H1 (cell line): ENCODE measurements around the gene SLC3A2. TPM values are rescaled to one million over a fixed set of nuclear protein-coding genes. Genes with fewer than 3 reads are reported as not detected.
"Not testable (repeated sequence)": the region's sequence is repeated elsewhere in the genome, so short reads cannot be mapped to it uniquely, and the experiment has no call there.

Experiments
- CTCF ChIA-PET: fragments of 300-600 bp; sonication (Branson Sonifier 250); formaldehyde crosslinking; loops from one replicate; lab custom pipeline; 2021; ENCODE audit not compliant: partially characterized antibody; lab: Charles Lee
- POLR2A ChIA-PET: fragments of 300-600 bp; sonication (Branson Sonifier 250); formaldehyde crosslinking; loops from one replicate; lab custom pipeline; 2021; ENCODE audit warnings: inconsistent platforms; ENCODE audit not compliant: partially characterized antibody; lab: Charles Lee
- DNase-seq, 2 experiments: peaks; one replicate each; pipeline versions ENCODE4 v3.0.0 to v3.0.0-alpha.2; 2010 to 2022; ENCODE audit warnings: low spot score in 2 of 2, low read depth in 1 of 2, mixed read lengths in 1 of 2
- FAIRE-seq: peaks from 2 replicates; lab custom pipeline; 2011; peaks lifted over from hg19 to GRCh38; lab: Jason Lieb, UNC
- H2AFZ ChIP-seq: 2 replicates; pipeline ENCODE4 v1.8.1; 2012; ENCODE audit warnings: low read length, inconsistent platforms
- H2AK5ac ChIP-seq: 2 replicates; pipeline ENCODE4 v1.6.1; 2013; ENCODE audit warnings: low read depth, low read length
- H2BK120ac ChIP-seq: replicated peaks from 2 replicates; pipeline ENCODE3; 2013; ENCODE audit warnings: low read depth, low read length, inconsistent platforms
- H2BK12ac ChIP-seq: 2 replicates; pipeline ENCODE4 v1.6.1; 2013; ENCODE audit warnings: low read depth, low read length
- H2BK15ac ChIP-seq: 2 replicates; pipeline ENCODE4 v1.6.1; 2013; ENCODE audit warnings: low read length
- H2BK20ac ChIP-seq: 2 replicates; pipeline ENCODE4 v1.6.1; 2013; ENCODE audit warnings: low read length
- H2BK5ac ChIP-seq: 2 replicates; pipeline ENCODE4 v1.6.1; 2013; ENCODE audit warnings: low read depth, low read length
- H3K14ac ChIP-seq: 2 replicates; pipeline ENCODE4 v1.6.1; 2013; ENCODE audit warnings: inconsistent platforms; ENCODE audit not compliant: insufficient read length
- H3K18ac ChIP-seq: 2 replicates; pipeline ENCODE4 v1.6.1; 2013; ENCODE audit warnings: low read length; ENCODE audit errors: extremely low read depth
- H3K23ac ChIP-seq: 2 replicates; pipeline ENCODE4 v1.6.1; 2013; ENCODE audit warnings: inconsistent platforms; ENCODE audit not compliant: insufficient read length
- H3K23me2 ChIP-seq: 2 replicates; pipeline ENCODE4 v1.6.1; 2013; ENCODE audit warnings: low read depth, low read length
- H3K27ac ChIP-seq: 2 replicates; pipeline ENCODE4 v1.6.1; 2011; ENCODE audit warnings: low read depth, low read length, inconsistent platforms
- H3K27me3 ChIP-seq, 4 experiments: replicated peaks in 1 of 4; 1 replicate in 1 of 4; 2 replicates in 3 of 4; pipeline versions ENCODE4 v1.6.1 to v1.8.1; 2011 to 2013; ENCODE audit warnings: low read length in 3 of 4, mild to moderate bottlenecking in 3 of 4, inconsistent platforms in 2 of 4, mixed read lengths in 2 of 4, moderate library complexity in 1 of 4; ENCODE audit not compliant: control insufficient read depth in 3 of 4, insufficient read depth in 3 of 4; ENCODE audit errors: extremely low read depth in 1 of 4
- H3K36me3 ChIP-seq, 4 experiments: 2 replicates each; pipeline versions ENCODE4 v1.6.1 to v1.8.1; 2011 to 2013; ENCODE audit warnings: mild to moderate bottlenecking in 4 of 4, low read length in 3 of 4, moderate library complexity in 2 of 4, control low read depth in 1 of 4, inconsistent platforms in 1 of 4; ENCODE audit not compliant: insufficient read depth in 4 of 4, control insufficient read depth in 2 of 4
- H3K4ac ChIP-seq: replicated peaks from 2 replicates; pipeline ENCODE3; 2013; ENCODE audit warnings: low read length, low read depth, mixed read lengths, inconsistent platforms; ENCODE audit not compliant: insufficient read length
- H3K4me1 ChIP-seq, 4 experiments: replicated peaks in 1 of 4; 1 replicate in 1 of 4; 2 replicates in 3 of 4; pipeline versions ENCODE4 v1.6.1 to v1.8.1; 2011 to 2013; ENCODE audit warnings: low read length in 3 of 4, inconsistent platforms in 2 of 4, mixed read lengths in 1 of 4; ENCODE audit not compliant: insufficient read depth in 4 of 4, control insufficient read depth in 3 of 4
- H3K4me2 ChIP-seq, 2 experiments: 2 replicates each; pipeline versions ENCODE4 v1.6.1 to v1.8.1; 2011 to 2013; ENCODE audit warnings: low read depth in 2 of 2, low read length in 2 of 2, control low read depth in 1 of 2, inconsistent platforms in 1 of 2, mild to moderate bottlenecking in 1 of 2; ENCODE audit not compliant: insufficient read depth in 1 of 2
- H3K4me3 ChIP-seq, 4 experiments: fragments of 200-600, 300-600 bp in 1 of 4; sonication (generic), shearing (Covaris generic), sonication (Bioruptor Twin) in 1 of 4; 2 replicates each; pipeline versions ENCODE4 v1.5.1 to v1.8.1; 2011 to 2016; ENCODE audit warnings: low read length in 4 of 4, low read depth in 3 of 4, control low read depth in 2 of 4, inconsistent platforms in 2 of 4, mild to moderate bottlenecking in 2 of 4, mixed read lengths in 1 of 4, moderate library complexity in 1 of 4; ENCODE audit not compliant: insufficient read depth in 2 of 4; ENCODE audit errors: extremely low read depth in 1 of 4
- H3K56ac ChIP-seq: replicated peaks from 2 replicates; pipeline ENCODE3; 2013; ENCODE audit warnings: low read depth, mild to moderate bottlenecking, mixed read lengths, low read length, inconsistent platforms; ENCODE audit not compliant: insufficient read length
- H3K79me1 ChIP-seq: 2 replicates; pipeline ENCODE4 v1.6.1; 2013; ENCODE audit warnings: low read depth, low read length, control low read depth
- H3K79me2 ChIP-seq, 2 experiments: 2 replicates each; pipeline versions ENCODE4 v1.6.1 to v1.8.1; 2012 to 2013; ENCODE audit warnings: low read length in 2 of 2, mild to moderate bottlenecking in 2 of 2, inconsistent platforms in 1 of 2; ENCODE audit not compliant: insufficient read depth in 2 of 2, control insufficient read depth in 1 of 2
- H3K9ac ChIP-seq, 4 experiments: replicated peaks in 1 of 4; 1 replicate in 1 of 4; 2 replicates in 3 of 4; pipeline versions ENCODE4 v1.6.1 to v1.8.1; 2011 to 2013; ENCODE audit warnings: low read depth in 3 of 4, low read length in 3 of 4, control low read depth in 2 of 4, mild to moderate bottlenecking in 2 of 4, moderate library complexity in 2 of 4, inconsistent platforms in 1 of 4; ENCODE audit errors: extremely low read depth in 1 of 4
- H3K9me3 ChIP-seq, 2 experiments: 2 replicates each; pipeline versions ENCODE4 v1.6.1 to v1.8.1; 2012 to 2013; ENCODE audit warnings: mild to moderate bottlenecking in 2 of 2, moderate library complexity in 2 of 2, control low read depth in 1 of 2, inconsistent platforms in 1 of 2, low read depth in 1 of 2, low read length in 1 of 2, mixed read lengths in 1 of 2; ENCODE audit not compliant: insufficient read depth in 2 of 2
- H4K20me1 ChIP-seq, 2 experiments: replicated peaks in 1 of 2; 2 replicates each; pipeline versions ENCODE3 to v1.8.1; 2011 to 2013; ENCODE audit warnings: inconsistent platforms in 2 of 2, low read length in 2 of 2, mild to moderate bottlenecking in 1 of 2; ENCODE audit not compliant: insufficient read depth in 2 of 2, control insufficient read depth in 1 of 2
- H4K5ac ChIP-seq: 2 replicates; pipeline ENCODE4 v1.6.1; 2013; ENCODE audit warnings: low read length, low read depth, mixed read lengths, inconsistent platforms; ENCODE audit not compliant: insufficient read length
- H4K8ac ChIP-seq: 2 replicates; pipeline ENCODE4 v1.8.0; 2013; ENCODE audit warnings: mild to moderate bottlenecking, moderate library complexity, low read length, inconsistent platforms; ENCODE audit not compliant: insufficient read depth; ENCODE audit errors: extremely low read depth
- H4K91ac ChIP-seq: replicated peaks from 2 replicates; pipeline ENCODE3; 2013; ENCODE audit warnings: low read length, mixed read lengths, inconsistent platforms; ENCODE audit not compliant: insufficient read length
- WGBS, 2 experiments: shearing (Covaris generic) in 1 of 2; methylation state at CpG; one replicate each; pipeline versions ENCODE4 v1.1.6 to v1.1.7; 2013 to 2015; ENCODE audit warnings: low lambda C conversion rate in 2 of 2, mixed read lengths in 2 of 2, inconsistent platforms in 1 of 2, low coverage in 1 of 2, missing lambda C conversion rate in 1 of 2; ENCODE audit not compliant: insufficient replicate concordance in 2 of 2, insufficient coverage in 1 of 2, insufficient read length in 1 of 2; ENCODE audit errors: extremely low coverage in 1 of 2, missing lambda C conversion rate in 1 of 2; 5-methylcytosine and 5-hydroxymethylcytosine counted together
- polyA plus RNA-seq, 7 experiments: library from polyadenylated mRNA; depleted of rRNA in 3 of 7; stranded (reverse) in 5 of 7; unstranded in 2 of 7; fragments of >200 nt in 5 of 7; fragments of 200-250 nt in 2 of 7; gene quantifications; 1 replicate in 5 of 7; 2 replicates in 1 of 7; 4 replicates in 1 of 7; pipeline versions ENCODE4 v1.2.1 to v1.2.3, GENCODE V29; 2011 to 2013; ENCODE audit warnings: missing spikeins in 2 of 7, mixed read lengths in 2 of 7
- total RNA-seq: library from RNA; stranded (reverse); fragmentation: NEBNext Ultra II Directional; extraction: Animal tissue kit (Norgen Biotek cat#: 25700); gene quantifications from 2 replicates; pipeline ENCODE4 v1.2.1, GENCODE V29; 2021

SLC3A2 gene
- total and polyA plus RNA-seq, 2 of the 8 experiments (the other 6 are each of a cell fraction or from before 2014, with no cell fraction given) = 410 to 435 TPM

- H3K27ac ChIP-seq = peak overlapping the region; percentile 95; the same call in 1 of the 2 replicates
- not testable (repeated sequence) for H4K5ac ChIP-seq, H3K79me1 ChIP-seq, H4K20me1 ChIP-seq, H4K91ac ChIP-seq, H2AFZ ChIP-seq, H3K4ac ChIP-seq, H3K4me1 ChIP-seq, H3K27me3 ChIP-seq, H3K36me3 ChIP-seq, H2BK5ac ChIP-seq, H3K9me3 ChIP-seq, H2BK120ac ChIP-seq, H2AK5ac ChIP-seq, H2BK20ac ChIP-seq, DNase-seq, H3K23ac ChIP-seq, H2BK15ac ChIP-seq, H3K18ac ChIP-seq, FAIRE-seq, H4K8ac ChIP-seq, H3K14ac ChIP-seq, H3K56ac ChIP-seq
- ChIA-PET CTCF (interaction anchor here (0.7 to 1.4 kb wide), 2 partner anchors 9 to 30 kb away, joined by 3 read pairs; no protein-coding TSS in a partner anchor), POLR2A (interaction anchor here (1.0 to 20.0 kb wide), 12 partner anchors 11 to 178 kb away, joined by 3 to 2104 read pairs (median 29); partner anchors contain the start of genes BSCL2, C11orf98, CSKMT and GNG3)
- WGBS, 2 experiments = 85% methylated on average over 9 of the region's 9 CpGs; no CpG with 5 or more reads in 1 of the 2 experiments
- peak overlapping the region; percentile 77 to 99 for H3K4me2 ChIP-seq
- peak overlapping the region; percentile 40 to 69 (median 52); a peak in 7 of 8 replicates for H3K4me3 ChIP-seq
- peaks cover 0 to 15% of the 10 kb centered on the region in 2 experiments; a peak in 2 of 4 replicates for H3K79me2 ChIP-seq
- peak overlapping the region in 2 of 4 experiments; percentile 78 to 88; a peak in 1 of 7 replicates for H3K9ac ChIP-seq
- H2BK12ac ChIP-seq = 0 out of 2 replicates have a peak overlapping the region, but pooled peaks have one; percentile 82
- H3K23me2 ChIP-seq = peaks cover 20% of the 10 kb centered on the region
Observed at GRCh38 chr11:62842891-62843290, 37.8 kb upstream of the SLC3A2 start.
